AG04450 (cell line): ENCODE results near the gene IQCK. TPM values are rescaled to one million over a fixed set of nuclear protein-coding genes. Genes with fewer than 3 reads are reported as not detected.

Experiments
- CTCF ChIA-PET: fragments of 300-600, 350-600 bp; formaldehyde crosslinking; extraction: SDS; loops from one replicate; lab custom pipeline; 2022; ENCODE audit warnings: antibody characterized with exemption, inconsistent platforms; lab: Charles Lee
- POLR2A ChIA-PET: fragments of 350-600 bp; formaldehyde crosslinking; extraction: SDS; loops from one replicate; lab custom pipeline; 2021; ENCODE audit warnings: antibody characterized with exemption, inconsistent platforms; lab: Yijun Ruan, JAX
- DNase-seq: peaks from one replicate; pipeline ENCODE4 v3.0.0-alpha.2; 2011; ENCODE audit warnings: low read depth, low spot score
- H3K27ac ChIP-seq: one replicate; pipeline ENCODE4 v1.5.1; 2012; ENCODE audit warnings: low read depth, low read length, control low read depth
- H3K27me3 ChIP-seq: one replicate; pipeline ENCODE4 v1.6.0; 2012; ENCODE audit warnings: low read length; ENCODE audit not compliant: control insufficient read depth, insufficient read depth
- H3K4me3 ChIP-seq: 2 replicates; pipeline ENCODE4 v1.5.1; 2011; ENCODE audit warnings: mild to moderate bottlenecking, low read depth, low read length, control low read depth
- H3K9me3 ChIP-seq: 2 replicates; pipeline ENCODE4 v1.5.1; 2012; ENCODE audit warnings: low read length; ENCODE audit not compliant: control insufficient read depth, insufficient read depth
- polyA plus RNA-seq: library from polyadenylated mRNA; depleted of rRNA; stranded (reverse); fragments of >200 nt; gene quantifications from 2 replicates; pipeline ENCODE4 v1.2.3, GENCODE V29; 2011
- TF ChIP-seq, protein P1 (sequence below): IDR thresholded peaks from 2 replicates; pipeline ENCODE4 v1.5.1; 2011; ENCODE audit warnings: low read depth, low read length, control low read depth, inconsistent platforms

IQCK gene
- polyA plus RNA-seq, 1 experiment: 18.0 TPM

DNA sequence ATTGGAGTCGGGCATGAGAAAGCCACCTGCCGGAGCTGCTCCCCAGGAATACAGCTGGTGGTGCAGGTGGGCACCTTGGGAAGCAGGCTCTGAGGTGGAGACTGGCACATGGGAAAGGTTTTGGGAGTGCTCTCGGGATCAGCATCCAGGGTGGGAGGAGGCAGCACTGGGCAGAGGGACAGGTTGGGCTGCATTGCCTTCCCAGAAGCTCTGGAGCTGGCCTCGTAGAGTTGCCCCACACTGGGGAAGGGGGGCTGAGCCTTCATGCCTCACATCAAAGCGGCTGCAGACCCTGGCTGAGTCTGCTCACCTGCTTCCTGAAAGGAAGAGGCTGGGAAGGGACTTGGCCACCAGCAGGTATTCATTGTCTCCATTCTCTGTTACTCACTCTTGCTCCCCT is 180.1 kb downstream of the IQCK start:
- Histone ChIP-seq H3K9me3 (no peaks in the 10 kb centered on the region), H3K27me3 (peaks cover 3% of the 10 kb centered on the region), H3K27ac (no peak overlapping the region), H3K4me3 (no peak overlapping the region)
- ChIA-PET POLR2A (no interaction called here), CTCF (interaction anchor here (0.6 to 2.8 kb wide), 14 partner anchors 10 to 990 kb away, joined by 3 to 27 read pairs (median 5); partner anchors contain the start of gene GPRC5B)
- TF ChIP-seq, protein P1, sequence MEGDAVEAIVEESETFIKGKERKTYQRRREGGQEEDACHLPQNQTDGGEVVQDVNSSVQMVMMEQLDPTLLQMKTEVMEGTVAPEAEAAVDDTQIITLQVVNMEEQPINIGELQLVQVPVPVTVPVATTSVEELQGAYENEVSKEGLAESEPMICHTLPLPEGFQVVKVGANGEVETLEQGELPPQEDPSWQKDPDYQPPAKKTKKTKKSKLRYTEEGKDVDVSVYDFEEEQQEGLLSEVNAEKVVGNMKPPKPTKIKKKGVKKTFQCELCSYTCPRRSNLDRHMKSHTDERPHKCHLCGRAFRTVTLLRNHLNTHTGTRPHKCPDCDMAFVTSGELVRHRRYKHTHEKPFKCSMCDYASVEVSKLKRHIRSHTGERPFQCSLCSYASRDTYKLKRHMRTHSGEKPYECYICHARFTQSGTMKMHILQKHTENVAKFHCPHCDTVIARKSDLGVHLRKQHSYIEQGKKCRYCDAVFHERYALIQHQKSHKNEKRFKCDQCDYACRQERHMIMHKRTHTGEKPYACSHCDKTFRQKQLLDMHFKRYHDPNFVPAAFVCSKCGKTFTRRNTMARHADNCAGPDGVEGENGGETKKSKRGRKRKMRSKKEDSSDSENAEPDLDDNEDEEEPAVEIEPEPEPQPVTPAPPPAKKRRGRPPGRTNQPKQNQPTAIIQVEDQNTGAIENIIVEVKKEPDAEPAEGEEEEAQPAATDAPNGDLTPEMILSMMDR: no peak
- no peak for DNase-seq

GRCh38 chr16:19898924-19899604 is 181.0 kb downstream of the IQCK start:
- no peak for DNase-seq
- H3K27me3 ChIP-seq: peaks cover 3% of the 10 kb centered on the region
- ChIA-PET CTCF (interaction anchor here (0.6 to 3.0 kb wide), 21 partner anchors 8 to 991 kb away, joined by 3 to 41 read pairs (median 6); partner anchors contain the start of genes GPRC5B and VPS35L), POLR2A (no interaction called here)
- TF ChIP-seq, protein P1: peak; percentile 87
- no peak overlapping the region for H3K27ac ChIP-seq
- no peaks in the 10 kb centered on the region for H3K9me3 ChIP-seq
- no peak overlapping the region for H3K4me3 ChIP-seq

- H3K9me3 ChIP-seq: no peaks in the 10 kb centered on the region
- TF ChIP-seq, protein P1: no peak
- CTCF ChIA-PET: interaction anchor here (0.6 to 3.0 kb wide), 11 partner anchors 9 to 485 kb away, joined by 3 to 41 read pairs (median 7); partner anchors contain the start of gene VPS35L
- DNase-seq: no peak
- POLR2A ChIA-PET: no interaction called here
- no peak overlapping the region for H3K27ac ChIP-seq
- H3K27me3 ChIP-seq: peaks cover 3% of the 10 kb centered on the region
- H3K4me3 ChIP-seq: no peak overlapping the region
Measured at GRCh38 chr16:19899605-19899955, 181.5 kb downstream of the IQCK start.

DNA sequence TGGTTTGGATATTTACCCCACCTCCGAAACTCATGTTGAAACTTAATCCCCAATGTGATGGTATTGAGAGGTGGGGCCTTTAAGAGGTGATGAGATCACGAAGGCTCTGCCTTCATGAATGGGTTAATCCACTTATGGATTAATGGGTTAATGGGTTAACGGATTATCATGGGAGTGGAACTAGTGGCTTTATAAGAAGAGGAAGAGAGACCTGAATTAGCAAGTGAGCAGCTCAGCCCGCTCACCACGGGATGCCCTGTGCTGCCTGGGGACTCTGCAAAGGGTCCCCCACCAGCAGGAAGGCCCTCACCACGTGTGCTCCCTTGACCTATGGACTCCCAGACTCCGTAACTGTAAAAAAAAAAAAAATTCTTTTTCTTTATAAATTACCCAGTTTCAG is 183.1 kb downstream of the IQCK start:
- POLR2A ChIA-PET: no interaction called here
- Histone ChIP-seq H3K9me3 (no peaks in the 10 kb centered on the region), H3K27me3 (peaks cover 3% of the 10 kb centered on the region), H3K4me3 (no peak overlapping the region), H3K27ac (no peak overlapping the region)
- DNase-seq: no peak
- CTCF ChIA-PET: interaction anchor here (0.6 to 3.0 kb wide), 4 partner anchors 15 to 484 kb away, joined by 3 to 41 read pairs (median 3); no protein-coding TSS in a partner anchor
- TF ChIP-seq, protein P1: no peak
